HG02610 (cell line): ENCODE results near the gene CFAP70.

Experiments
- ATAC-seq: cut with Tn5 transposase; IDR thresholded peaks from one replicate; pipeline ENCODE4 v1.9.1; 2021; ENCODE audit warnings: mild to moderate bottlenecking, moderate library complexity; ENCODE audit not compliant: unreplicated experiment

CFAP70 gene

GRCh38 chr10:73218431-73219191 is 140.1 kb downstream of the CFAP70 start:
- ATAC-seq = no peak

DNA sequence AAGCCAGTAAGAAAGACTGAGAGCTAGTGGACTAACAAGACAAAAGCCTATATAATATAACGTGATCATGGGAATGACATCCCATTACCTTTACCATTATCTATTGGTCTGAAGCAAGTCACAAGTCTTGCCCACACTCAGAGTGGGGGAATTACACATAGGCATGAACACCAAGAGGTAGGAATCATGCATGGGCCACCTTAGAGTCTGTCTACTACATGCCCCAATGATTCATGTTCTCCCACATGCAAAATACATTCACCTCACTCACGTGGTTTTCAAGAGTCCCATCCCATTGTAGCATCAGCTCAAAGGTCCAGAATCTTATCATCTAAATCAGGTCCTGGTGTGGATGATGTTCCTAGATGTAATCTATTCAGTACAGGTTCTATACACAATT is 141.0 kb downstream of the CFAP70 start:
- no peak for ATAC-seq

DNA sequence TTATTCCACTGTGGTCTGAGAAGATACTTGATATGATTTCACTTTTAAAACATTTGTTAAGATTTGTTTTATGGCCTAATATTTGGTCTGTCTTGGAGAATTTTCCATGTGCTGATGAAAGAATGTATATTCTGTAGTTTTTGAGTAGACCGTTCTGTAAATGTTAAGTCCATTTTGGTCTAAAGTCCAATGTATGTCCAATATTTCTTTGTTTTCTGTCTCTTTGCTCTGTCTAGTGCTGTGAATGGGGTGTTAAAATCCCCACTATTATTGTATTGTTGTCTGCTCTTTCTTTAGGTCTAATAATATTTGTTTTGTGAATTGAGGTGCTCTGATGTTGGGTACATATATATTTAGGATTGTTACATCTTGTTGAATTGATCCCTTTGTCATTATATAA is 142.9 kb downstream of the CFAP70 start:
- no peak for ATAC-seq

- peak; percentile 25 for ATAC-seq
These were observed 147.4 kb downstream of the CFAP70 start for GRCh38 chr10:73211106-73211811.

GRCh38 chr10:73210395-73211105 is 148.1 kb downstream of the CFAP70 start:
- peak; percentile 40 for ATAC-seq

GRCh38 chr10:73209705-73210104 is 149.0 kb downstream of the CFAP70 start:
- no peak for ATAC-seq

DNA sequence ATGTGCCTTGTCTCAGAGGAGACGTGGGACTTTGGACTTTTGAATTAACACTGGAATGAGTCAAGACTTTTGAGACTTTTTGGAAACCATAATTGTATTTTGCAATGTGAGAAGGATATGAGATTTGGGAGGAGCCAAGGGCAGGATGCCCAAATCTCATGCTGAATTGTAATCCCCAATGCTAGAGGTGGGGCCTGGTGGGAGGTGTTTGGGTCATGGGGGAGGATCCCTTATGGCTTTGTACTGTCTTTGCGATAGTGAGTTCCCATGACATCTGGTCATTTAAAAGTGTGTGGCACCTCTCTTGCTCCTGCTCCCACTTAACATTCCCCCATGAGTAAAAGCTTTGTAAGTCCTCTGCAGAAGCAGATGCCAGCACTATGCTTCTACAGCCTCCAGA is 150.8 kb downstream of the CFAP70 start:
- ATAC-seq = no peak

DNA sequence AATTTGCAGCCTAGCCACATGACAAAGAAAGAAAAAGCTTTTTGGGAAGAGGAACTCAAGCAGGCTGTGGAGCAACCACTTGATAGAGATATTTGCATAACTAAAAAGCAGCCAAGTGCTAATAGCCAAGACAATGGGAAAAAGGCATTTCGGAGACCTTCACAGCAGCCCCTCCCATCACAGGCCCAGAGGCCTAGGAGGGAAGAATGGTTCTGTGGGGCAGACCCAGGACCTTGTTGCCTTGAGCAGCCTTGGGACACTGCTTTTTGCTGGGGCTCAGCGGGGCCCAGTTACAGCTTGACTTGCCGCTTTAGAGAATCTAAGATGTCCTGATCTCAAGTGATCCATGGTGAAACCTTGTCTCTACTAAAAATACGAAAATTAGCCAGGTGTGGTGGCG is 152.3 kb downstream of the CFAP70 start:
- no peak for ATAC-seq

DNA sequence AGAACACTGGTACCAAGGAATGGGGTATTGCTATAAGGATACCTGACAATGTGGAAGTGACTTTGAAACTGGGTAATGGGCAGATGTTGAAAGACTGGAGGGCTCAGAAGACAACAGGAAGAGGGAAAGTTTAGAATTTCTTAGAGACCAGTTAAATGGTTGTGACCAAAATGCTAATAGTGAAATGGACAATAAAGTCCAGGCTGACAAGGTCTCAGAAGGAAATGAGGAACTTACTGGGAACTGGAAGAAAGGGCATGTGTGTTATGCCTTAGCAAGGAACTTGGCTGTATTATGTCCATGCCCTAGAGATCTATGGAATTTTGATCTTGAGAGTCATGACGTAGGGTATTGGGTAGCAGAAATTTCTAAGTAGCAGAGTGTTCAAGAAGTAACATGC is 152.8 kb downstream of the CFAP70 start:
- no peak for ATAC-seq

DNA sequence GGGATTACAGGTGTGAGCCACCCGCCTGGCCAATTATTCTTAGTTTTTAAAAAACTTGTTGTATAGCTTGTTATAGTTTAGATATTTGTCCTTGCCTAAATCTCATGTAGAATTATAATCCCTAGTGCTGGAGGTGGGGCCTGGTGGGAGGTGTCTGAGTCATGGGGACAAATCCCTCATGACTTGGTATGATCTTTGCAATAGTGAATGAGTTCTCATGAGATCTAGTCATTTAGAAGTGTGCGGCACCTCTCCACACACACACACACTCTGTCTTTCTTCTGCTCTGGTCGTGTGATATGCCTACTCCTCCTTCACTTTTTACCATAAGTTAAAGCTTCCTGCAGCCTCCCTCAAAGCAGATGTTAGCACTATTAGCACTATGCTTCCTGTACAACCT is 153.6 kb downstream of the CFAP70 start:
- no peak for ATAC-seq
